PC-3 (cell line): ENCODE data around the gene SLC1A5. TPM values are rescaled to one million over a fixed set of nuclear protein-coding genes. Genes with fewer than 3 reads are reported as not detected.
A peak's percentile ranks its signal among the peaks of the same experiment; 100 is the strongest.

Source experiments
- ATAC-seq: fragments of 200-7000 bp; cut with Tn5 transposase; 2 replicates; pipeline ENCODE4 v1.9.1; 2020; ENCODE audit warnings: mild to moderate bottlenecking, moderate library complexity
- BruUV-seq: library from RNA; stranded (reverse); fragments of 400-500 nt; replicated peaks from 2 replicates; lab custom pipeline; 2021; lab: Mats Ljungman, UMichigan
- CTCF ChIA-PET: fragments of 300-600 bp; sonication (Branson Sonifier 250); formaldehyde crosslinking; loops from one replicate; lab custom pipeline; 2022; ENCODE audit warnings: antibody characterized with exemption; lab: Charles Lee
- POLR2A ChIA-PET: fragments of 300-600 bp; sonication (Branson Sonifier 250); formaldehyde crosslinking; loops from one replicate; lab custom pipeline; 2022; ENCODE audit warnings: antibody characterized with exemption; ENCODE audit not compliant: unreplicated experiment; lab: Charles Lee
- DNase-seq: peaks from one replicate; pipeline ENCODE4 v3.0.0-alpha.2; 2015
- H2AFZ ChIP-seq: fragments of 300-600 bp; sonication (generic); 2 replicates; pipeline ENCODE4 v1.6.0; 2016; ENCODE audit warnings: antibody characterized with exemption, low read length
- H3F3A ChIP-seq: fragments of 300-600 bp; sonication (generic); one replicate; pipeline ENCODE4 v1.6.0; 2017; ENCODE audit warnings: antibody characterized with exemption, low read length, control low read depth, mild to moderate bottlenecking; ENCODE audit not compliant: unreplicated experiment
- H3K27ac ChIP-seq: fragments of 300-600 bp; sonication (generic); 2 replicates; pipeline ENCODE4 v1.5.1; 2016; ENCODE audit warnings: mild to moderate bottlenecking, low read length
- H3K27me3 ChIP-seq: fragments of 300-600 bp; sonication (generic); 2 replicates; pipeline ENCODE4 v1.6.1; 2016; ENCODE audit warnings: low read length, mixed read lengths
- H3K36me3 ChIP-seq: fragments of 300-600 bp; sonication (generic); 2 replicates; pipeline ENCODE4 v1.6.1; 2016; ENCODE audit warnings: low read depth, mixed run types, low read length, mixed read lengths
- H3K4me1 ChIP-seq: fragments of 300-600 bp; sonication (generic); 2 replicates; pipeline ENCODE4 v1.5.1; 2016; ENCODE audit warnings: low read length; ENCODE audit not compliant: insufficient read depth
- H3K4me2 ChIP-seq: fragments of 300-600 bp; sonication (generic); 2 replicates; pipeline ENCODE4 v1.6.0; 2016; ENCODE audit warnings: low read length
- H3K4me3 ChIP-seq: fragments of 300-600 bp; sonication (generic); 2 replicates; pipeline ENCODE4 v1.5.1; 2016; ENCODE audit warnings: mild to moderate bottlenecking, low read length, mixed read lengths
- H3K79me2 ChIP-seq: fragments of 300-600 bp; sonication (generic); 2 replicates; pipeline ENCODE4 v1.6.1; 2017; ENCODE audit warnings: low read length, mixed read lengths
- H3K9ac ChIP-seq: fragments of 300-600 bp; sonication (generic); 2 replicates; pipeline ENCODE4 v1.6.0; 2016; ENCODE audit warnings: mild to moderate bottlenecking, low read length
- H3K9me2 ChIP-seq: fragments of 300-600 bp; sonication (generic); replicated peaks from 2 replicates; pipeline ENCODE4 v1.6.1; 2016; ENCODE audit warnings: mixed run types, low read length, mixed read lengths
- H3K9me3 ChIP-seq: fragments of 300-600 bp; sonication (generic); 2 replicates; pipeline ENCODE4 v1.6.1; 2016; ENCODE audit warnings: low read length, mixed read lengths
- H4K20me1 ChIP-seq: fragments of 300-600 bp; sonication (generic); 2 replicates; pipeline ENCODE4 v1.6.1; 2016; ENCODE audit warnings: low read length, mixed read lengths
- CTCF ChIP-seq: fragments of 300-600 bp; sonication (generic); conservative IDR thresholded peaks from 2 replicates; pipeline ENCODE4 v1.5.1; 2017; ENCODE audit warnings: antibody characterized with exemption, low read depth, mild to moderate bottlenecking, low read length
- EZH2 ChIP-seq: fragments of 300-600 bp; sonication (generic); IDR thresholded peaks from one replicate; pipeline ENCODE4 v1.6.1; 2017; ENCODE audit warnings: antibody characterized with exemption, mild to moderate bottlenecking, low read length; ENCODE audit not compliant: unreplicated experiment
- EZH2phosphoT487 ChIP-seq: fragments of 300-600 bp; sonication (generic); IDR thresholded peaks from 2 replicates; pipeline ENCODE4 v1.6.1; 2018; ENCODE audit warnings: mild to moderate bottlenecking, antibody characterized with exemption, low read length, borderline replicate concordance
- intact Hi-C: fragments of 100-400 bp; cut with micrococcal nuclease; formaldehyde crosslinking; loops from 2 replicates; pipeline ENCODE4 v1.9.0; 2023
- total RNA-seq: library from RNA; depleted of rRNA; stranded (reverse); fragments of >200 nt; gene quantifications from 2 replicates; pipeline ENCODE4 v1.2.3, GENCODE V29; 2014

SLC1A5 gene
- total RNA-seq, 1 experiment from 2014 or later = 97.4 TPM

GRCh38 chr19:46828484-46828883 is 40.1 kb upstream of the SLC1A5 start:
- ChIA-PET POLR2A (interaction anchor here (0.7 kb wide), 1 partner anchor 12 kb away, joined by 5 read pairs; no protein-coding TSS in a partner anchor), CTCF (interaction anchor here (1.4 kb wide), 1 partner anchor 75 kb away, joined by 4 read pairs; no protein-coding TSS in a partner anchor)
- Histone ChIP-seq H4K20me1 (no peaks in the 10 kb centered on the region), H3K9ac (no peak overlapping the region), H2AFZ (no peak overlapping the region), H3K9me2 (no peaks in the 10 kb centered on the region), H3K4me1 (peaks cover 25% of the 10 kb centered on the region), H3K4me2 (no peak overlapping the region), H3K27me3 (no peaks in the 10 kb centered on the region), H3K9me3 (no peaks in the 10 kb centered on the region), H3K36me3 (no peaks in the 10 kb centered on the region), H3K4me3 (no peak overlapping the region), H3F3A (no peaks in the 10 kb centered on the region), H3K27ac (no peak overlapping the region), H3K79me2 (no peaks in the 10 kb centered on the region)
- peak; percentile 7 for DNase-seq
- no peak for ATAC-seq
- no TSS peak for BruUV-seq
- intact Hi-C loops = loop anchor here (5.0 kb wide), 1 partner anchor 41 kb away; the partner anchor contains the start of gene SLC1A5
- TF ChIP-seq EZH2 (no peak), CTCF (no peak), EZH2phosphoT487 (no peak)

- no peaks in the 10 kb centered on the region for H3K27me3 ChIP-seq
- intact Hi-C loops = loop anchor here (5.0 kb wide), 1 partner anchor 38 kb away; the partner anchor contains the start of gene SLC1A5
- peak; percentile 69 for DNase-seq
- BruUV-seq = no TSS peak
- no peak overlapping the region for H3K27ac ChIP-seq
- H2AFZ ChIP-seq = no peak overlapping the region
- H3F3A ChIP-seq = no peaks in the 10 kb centered on the region
- peak overlapping the region; percentile 37; the same call in 1 of the 2 replicates for H3K4me2 ChIP-seq
- POLR2A ChIA-PET = no interaction called here
- CTCF ChIA-PET = no interaction called here
- no peaks in the 10 kb centered on the region for H3K9me3 ChIP-seq
- H3K4me1 ChIP-seq = peaks cover 25% of the 10 kb centered on the region
- no peak overlapping the region for H3K4me3 ChIP-seq
- no peaks in the 10 kb centered on the region for H4K20me1 ChIP-seq
- no peaks in the 10 kb centered on the region for H3K79me2 ChIP-seq
- no peak overlapping the region for H3K9ac ChIP-seq
- ATAC-seq = no peak
- no peaks in the 10 kb centered on the region for H3K9me2 ChIP-seq
- TF ChIP-seq CTCF (no peak), EZH2phosphoT487 (no peak), EZH2 (no peak)
- no peaks in the 10 kb centered on the region for H3K36me3 ChIP-seq
Measured at GRCh38 chr19:46825731-46826055, 37.3 kb upstream of the SLC1A5 start.

- no peak overlapping the region for H3K27ac ChIP-seq
- no peaks in the 10 kb centered on the region for H3K36me3 ChIP-seq
- ChIA-PET POLR2A (no interaction called here), CTCF (no interaction called here)
- no peak overlapping the region for H3K4me3 ChIP-seq
- no peaks in the 10 kb centered on the region for H4K20me1 ChIP-seq
- no peak overlapping the region for H3K9ac ChIP-seq
- DNase-seq (no peak), ATAC-seq (no peak)
- H3K9me2 ChIP-seq = no peaks in the 10 kb centered on the region
- BruUV-seq = no TSS peak
- peak overlapping the region; percentile 37; the same call in 1 of the 2 replicates for H3K4me2 ChIP-seq
- H3K4me1 ChIP-seq = peaks cover 25% of the 10 kb centered on the region
- no peaks in the 10 kb centered on the region for H3F3A ChIP-seq
- H3K27me3 ChIP-seq = no peaks in the 10 kb centered on the region
- H3K79me2 ChIP-seq = no peaks in the 10 kb centered on the region
- no peaks in the 10 kb centered on the region for H3K9me3 ChIP-seq
- TF ChIP-seq EZH2phosphoT487 (no peak), EZH2 (no peak), CTCF (no peak; the same call in 1 of the 2 replicates)
- H2AFZ ChIP-seq = no peak overlapping the region
- intact Hi-C loops = loop anchor here (5.0 kb wide), 1 partner anchor 38 kb away; the partner anchor contains the start of gene SLC1A5
Measured at GRCh38 chr19:46824890-46825730, 36.7 kb upstream of the SLC1A5 start.
